Measurements from ENCODE around the gene VWA1.
"Not testable (repeated sequence)": the region's sequence is repeated elsewhere in the genome, so short reads cannot be mapped to it uniquely, and the experiment has no call there.

Gene VWA1

DNA sequence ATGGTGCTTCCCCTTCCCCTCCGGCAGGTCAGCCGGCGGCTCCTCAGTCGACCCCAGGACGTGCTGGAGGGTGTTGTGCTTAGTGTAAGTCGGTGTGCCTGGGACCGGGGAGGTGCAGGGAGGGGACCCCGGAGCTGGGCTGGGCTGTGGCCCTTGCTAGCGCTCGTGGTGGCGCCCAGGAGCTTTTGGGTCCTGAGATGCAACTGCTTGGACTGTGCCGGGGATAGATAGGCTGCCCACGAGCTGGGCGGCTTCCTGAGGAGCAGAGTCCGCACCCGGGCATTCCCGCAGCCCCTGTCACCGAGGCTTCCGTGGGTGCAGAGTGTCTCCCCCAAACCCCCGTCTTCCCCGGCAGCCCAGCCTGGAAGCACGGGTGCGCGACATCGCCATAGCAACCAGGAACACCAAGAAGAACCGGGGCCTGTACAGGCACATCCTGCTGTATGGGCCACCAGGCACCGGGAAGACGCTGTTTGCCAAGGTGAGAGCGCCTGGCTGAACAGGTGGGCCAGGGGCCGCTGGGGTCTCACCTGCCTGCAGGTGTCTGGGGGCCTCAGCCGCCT lies 50.3 kb downstream of the VWA1 start:
- not testable (repeated sequence) for H3K4me1 Mint-ChIP-seq (ENCODE audit: low read depth); H3K27me3 Mint-ChIP-seq; H3K4me3 Mint-ChIP-seq; H3K9me3 Mint-ChIP-seq; H3K27ac Mint-ChIP-seq
- peaks cover 48% of the 10 kb centered on the region for H3K36me3 Mint-ChIP-seq (ENCODE audit: low read depth)

DNA sequence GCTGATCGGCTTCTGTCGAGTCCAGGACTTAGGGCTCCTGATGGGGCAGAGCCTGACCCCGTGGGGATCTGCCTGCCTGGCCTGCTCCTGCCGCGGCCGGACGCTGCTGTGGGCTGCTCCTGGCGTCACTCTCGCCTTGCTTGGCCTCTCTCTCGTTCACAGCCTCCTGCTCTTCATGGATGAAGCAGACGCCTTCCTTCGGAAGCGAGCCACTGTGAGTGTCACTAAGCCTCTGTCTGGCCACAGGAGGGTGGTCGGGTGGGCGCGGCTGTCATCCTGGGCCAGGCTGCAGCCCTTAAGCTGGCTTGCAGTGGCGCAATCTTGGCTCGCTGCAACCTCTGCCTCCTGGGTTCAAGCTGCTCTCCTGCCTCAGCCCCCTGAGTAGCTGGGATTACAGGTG lies 52.2 kb downstream of the VWA1 start:
- H3K36me3 Mint-ChIP-seq (ENCODE audit: low read depth) = peaks cover 52% of the 10 kb centered on the region

DNA sequence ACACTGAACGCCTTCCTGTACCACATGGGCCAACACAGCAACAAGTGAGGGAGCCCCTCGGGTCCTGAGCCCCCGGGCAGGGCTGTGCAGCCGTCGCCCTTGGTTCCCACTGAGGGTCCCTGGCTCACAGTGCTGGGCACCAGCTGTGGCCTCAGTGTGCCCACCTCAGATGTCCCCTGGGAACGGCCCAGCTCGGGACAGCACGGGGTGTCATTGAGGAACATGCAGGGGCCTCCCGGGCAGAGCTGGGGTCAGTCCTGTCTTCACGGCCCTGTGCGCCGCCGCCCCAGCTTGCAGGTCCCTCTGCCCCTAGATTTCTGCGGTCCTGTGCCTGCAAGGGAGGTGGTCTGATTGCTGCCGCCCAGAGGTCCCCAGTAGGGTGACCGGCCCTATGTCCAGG lies 53.7 kb downstream of the VWA1 start:
- no peak overlapping the region for H3K4me3 Mint-ChIP-seq
- no peaks in the 10 kb centered on the region for H3K4me1 Mint-ChIP-seq (ENCODE audit: low read depth)
- no peak overlapping the region for H3K27ac Mint-ChIP-seq
- peaks cover 62% of the 10 kb centered on the region for H3K36me3 Mint-ChIP-seq (ENCODE audit: low read depth)
- no peaks in the 10 kb centered on the region for H3K27me3 Mint-ChIP-seq
- no peaks in the 10 kb centered on the region for H3K9me3 Mint-ChIP-seq

More for the DNA sequence above, 52.2 kb downstream of the VWA1 start:
- H3K4me3 Mint-ChIP-seq = no peak overlapping the region
- H3K4me1 Mint-ChIP-seq (ENCODE audit: low read depth) = no peaks in the 10 kb centered on the region
- no peak overlapping the region for H3K27ac Mint-ChIP-seq
- H3K9me3 Mint-ChIP-seq = no peaks in the 10 kb centered on the region
- no peaks in the 10 kb centered on the region for H3K27me3 Mint-ChIP-seq

DNA sequence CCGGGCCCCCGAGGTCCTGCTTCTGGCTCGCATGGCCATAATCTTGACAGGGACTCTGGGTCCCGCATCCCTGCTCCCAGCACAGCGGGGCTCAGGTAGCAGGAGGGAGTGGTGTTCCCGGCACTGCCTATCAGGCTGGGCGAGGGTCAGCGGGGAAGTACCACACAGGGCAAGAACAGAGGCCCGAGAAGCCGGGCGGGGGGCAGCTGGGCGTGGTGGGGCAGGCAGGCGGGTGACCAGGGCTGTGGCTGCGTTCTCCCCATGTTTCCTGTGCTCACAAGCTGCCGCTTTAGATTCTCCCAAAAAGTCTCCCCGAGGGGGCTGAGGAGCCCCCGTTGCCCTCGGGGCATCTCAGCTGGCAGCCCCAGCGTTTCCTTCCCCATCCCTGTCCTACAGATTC lies 54.4 kb downstream of the VWA1 start:
- H3K4me1 Mint-ChIP-seq (ENCODE audit: low read depth) = no peaks in the 10 kb centered on the region
- no peaks in the 10 kb centered on the region for H3K27me3 Mint-ChIP-seq
- no peaks in the 10 kb centered on the region for H3K9me3 Mint-ChIP-seq
- H3K27ac Mint-ChIP-seq = no peak overlapping the region
- no peak overlapping the region for H3K4me3 Mint-ChIP-seq
- H3K36me3 Mint-ChIP-seq (ENCODE audit: low read depth) = peaks cover 58% of the 10 kb centered on the region

- Mint-ChIP-seq H3K36me3 (ENCODE audit: low read depth) (peaks cover 58% of the 10 kb centered on the region), H3K27me3 (no peaks in the 10 kb centered on the region), H3K4me3 (no peak overlapping the region), H3K27ac (no peak overlapping the region), H3K9me3 (no peaks in the 10 kb centered on the region), H3K4me1 (ENCODE audit: low read depth) (no peaks in the 10 kb centered on the region)
These were observed 55.2 kb downstream of the VWA1 start for GRCh38 chr1:1490633-1491230.

- Mint-ChIP-seq H3K4me3 (no peak overlapping the region), H3K27me3 (no peaks in the 10 kb centered on the region), H3K4me1 (ENCODE audit: low read depth) (no peaks in the 10 kb centered on the region), H3K27ac (no peak overlapping the region), H3K36me3 (ENCODE audit: low read depth) (peaks cover 58% of the 10 kb centered on the region), H3K9me3 (no peaks in the 10 kb centered on the region)
These were observed 56.1 kb downstream of the VWA1 start for GRCh38 chr1:1491601-1492000.

Data from stimulated activated naive CD8-positive, alpha-beta T cell treated with anti-CD3 and anti-CD28 coated beads, Interleukin-15, Interleukin-2, amounts not matched to agents 100 ng/mL and 50 ng/mL, for 24 hours (primary cell).